Renal cortical epithelial cell (primary cell): ENCODE measurements around the gene MAPT. TPM values are rescaled to one million over a fixed set of nuclear protein-coding genes. Genes with fewer than 3 reads are reported as not detected.
"Not testable (repeated sequence)": the region's sequence is repeated elsewhere in the genome, so short reads cannot be mapped to it uniquely, and the experiment has no call there.

Experiments used
- DNase-seq: peaks from one replicate; pipeline ENCODE4 v3.0.0-alpha.2; 2011; ENCODE audit warnings: low read depth
- total RNA-seq: library from RNA; depleted of rRNA; stranded (reverse); fragments of >200 nt; gene quantifications from 2 replicates; pipeline ENCODE4 v1.2.3, GENCODE V29; 2014

The MAPT gene
- total RNA-seq, 1 donor from 2014 or later: 0.10 TPM

GRCh38 chr17:45862127-45862526 is 32.2 kb upstream of the MAPT start:
- not testable (repeated sequence) for DNase-seq

- no peak for DNase-seq
Measured at GRCh38 chr17:45863857-45864654, 30.3 kb upstream of the MAPT start.

- no peak for DNase-seq
Measured at GRCh38 chr17:45867171-45867570, 27.2 kb upstream of the MAPT start.

- DNase-seq: no peak
Measured at GRCh38 chr17:45867702-45868101, 26.7 kb upstream of the MAPT start.

GRCh38 chr17:45868276-45868675 is 26.1 kb upstream of the MAPT start:
- DNase-seq: no peak

- no peak for DNase-seq
Measured at GRCh38 chr17:45869676-45870341, 24.5 kb upstream of the MAPT start.

GRCh38 chr17:45870342-45870974 is 23.9 kb upstream of the MAPT start:
- no peak for DNase-seq

- DNase-seq: no peak
Measured at GRCh38 chr17:45871718-45872117, 22.6 kb upstream of the MAPT start.

GRCh38 chr17:45873728-45874127 is 20.6 kb upstream of the MAPT start:
- DNase-seq: no peak

GRCh38 chr17:45874151-45874550 is 20.2 kb upstream of the MAPT start:
- no peak for DNase-seq

- DNase-seq: no peak
Measured at GRCh38 chr17:45876539-45876938, 17.8 kb upstream of the MAPT start.

GRCh38 chr17:45877467-45877866 is 16.9 kb upstream of the MAPT start:
- no peak for DNase-seq

- no peak for DNase-seq
Measured at GRCh38 chr17:45883063-45883462, 11.3 kb upstream of the MAPT start.

- DNase-seq: no peak
Measured at GRCh38 chr17:45886852-45887251, 7.5 kb upstream of the MAPT start.

- no peak for DNase-seq
Measured at GRCh38 chr17:45888392-45888791, 6.0 kb upstream of the MAPT start.

- no peak for DNase-seq
Measured at GRCh38 chr17:45889579-45889978, 4.8 kb upstream of the MAPT start.

- DNase-seq: no peak
Measured at GRCh38 chr17:45893725-45894021, 681 bp upstream of the MAPT start.

- no peak for DNase-seq
Measured at GRCh38 chr17:45895304-45895968, 1.1 kb downstream of the MAPT start.

GRCh38 chr17:45895969-45896785 is 1.8 kb downstream of the MAPT start:
- no peak for DNase-seq

GRCh38 chr17:45896803-45897693 is 2.7 kb downstream of the MAPT start:
- DNase-seq: no peak

- DNase-seq: no peak
Measured at GRCh38 chr17:45900136-45900535, 5.8 kb downstream of the MAPT start.
